ENCODE data around the gene LMNTD1. TPM values are rescaled to one million over a fixed set of nuclear protein-coding genes. Genes with fewer than 3 reads are reported as not detected.

Gene LMNTD1
- total and polyA plus RNA-seq, 3 experiments from 2014 or later, result not detected

GRCh38 chr12:25549120-25549519 lies 4.0 kb downstream of the LMNTD1 start:
- Histone ChIP-seq H3K36me3 (ENCODE audit: insufficient read depth, low read length) (no peaks in the 10 kb centered on the region), H3K4me1 (ENCODE audit: insufficient read depth, low read length) (no peaks in the 10 kb centered on the region), H3K27me3 (ENCODE audit: insufficient read depth, low read length, poor library complexity, severe bottlenecking) (no peaks in the 10 kb centered on the region), H3K9me3 (ENCODE audit: low read length) (no peaks in the 10 kb centered on the region), H3K4me3 (ENCODE audit: low read length) (no peak overlapping the region), H3K27ac (ENCODE audit: low read depth, low read length) (no peak overlapping the region)
- DNase-seq, result no peak
- H3K9me3 Mint-ChIP-seq, result peaks cover 0 to 3% (median 0%) of the 10 kb centered on the region in 5 donors
- H3K36me3 Mint-ChIP-seq, result no peaks in the 10 kb centered on the region
- H3K27ac Mint-ChIP-seq, result no peak overlapping the region
- peaks cover 4 to 13% of the 10 kb centered on the region in 2 donors for H3K27me3 Mint-ChIP-seq
- ChIA-PET CTCF (no interaction called here), POLR2A (no interaction called here)
- H3K4me3 Mint-ChIP-seq, result no peak overlapping the region
- no peaks in the 10 kb centered on the region for H3K4me1 Mint-ChIP-seq

DNA sequence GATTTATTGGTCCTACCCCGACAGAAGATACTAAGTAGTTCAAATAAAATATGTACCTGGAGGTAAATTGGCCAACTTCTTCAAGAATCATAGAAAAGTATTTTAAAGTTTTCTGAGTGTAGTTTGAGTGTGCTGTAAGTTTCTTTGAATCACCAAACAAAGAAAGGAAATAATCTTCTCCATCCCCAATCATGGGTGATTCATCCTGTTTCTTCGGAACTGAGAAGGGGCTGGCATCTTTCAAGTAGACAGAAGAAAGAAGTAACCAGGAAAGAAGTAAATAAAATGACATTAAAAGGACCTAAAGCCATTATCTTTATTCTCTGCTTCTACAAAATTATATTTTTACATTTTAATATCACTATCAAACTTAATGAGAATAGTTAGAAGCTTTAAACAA lies 6.8 kb downstream of the LMNTD1 start:
- Histone ChIP-seq H3K27me3 (ENCODE audit: insufficient read depth, low read length, poor library complexity, severe bottlenecking) (no peaks in the 10 kb centered on the region), H3K36me3 (ENCODE audit: insufficient read depth, low read length) (no peaks in the 10 kb centered on the region), H3K4me3 (ENCODE audit: low read length) (no peak overlapping the region), H3K9me3 (ENCODE audit: low read length) (no peaks in the 10 kb centered on the region), H3K4me1 (ENCODE audit: insufficient read depth, low read length) (no peaks in the 10 kb centered on the region), H3K27ac (ENCODE audit: low read depth, low read length) (no peak overlapping the region)
- Mint-ChIP-seq H3K27ac (no peak overlapping the region), H3K4me1 (no peaks in the 10 kb centered on the region), H3K27me3 (peaks cover 2 to 8% of the 10 kb centered on the region in 2 donors), H3K36me3 (no peaks in the 10 kb centered on the region), H3K4me3 (no peak overlapping the region), H3K9me3 (peaks cover 0 to 3% (median 0%) of the 10 kb centered on the region in 5 donors)
- POLR2A ChIA-PET, result no interaction called here
- DNase-seq, result no peak
- CTCF ChIA-PET, result no interaction called here

DNA sequence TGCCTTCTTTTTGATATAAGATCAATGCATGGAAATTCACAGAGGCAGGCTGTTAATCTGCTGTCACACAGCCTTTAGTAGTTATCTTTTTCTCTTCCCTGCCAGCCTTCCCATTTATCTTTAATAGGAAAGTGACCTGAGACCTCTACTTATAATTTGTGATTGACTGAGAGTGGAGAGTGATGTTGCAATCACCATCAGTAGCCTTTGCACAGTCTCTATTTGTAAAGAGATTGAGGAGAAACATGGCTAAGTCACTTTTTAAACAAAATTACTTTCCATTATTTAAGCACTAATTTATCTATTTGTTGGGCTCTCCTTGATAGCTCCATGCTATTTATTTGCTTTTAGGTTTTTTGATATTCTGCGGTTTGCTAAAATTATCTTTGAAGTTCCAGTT lies 19.9 kb downstream of the LMNTD1 start:
- H3K36me3 Mint-ChIP-seq, result peaks cover 0 to 3% (median 0%) of the 10 kb centered on the region in 3 donors
- H3K9me3 ChIP-seq (ENCODE audit: low read length), result no peaks in the 10 kb centered on the region
- peaks cover 0 to 21% of the 10 kb centered on the region in 2 donors for H3K27me3 Mint-ChIP-seq
- H3K27ac Mint-ChIP-seq, result no peak overlapping the region
- H3K27ac ChIP-seq (ENCODE audit: low read depth, low read length), result no peak overlapping the region
- no peak overlapping the region for H3K4me3 ChIP-seq (ENCODE audit: low read length)
- H3K4me1 Mint-ChIP-seq, result no peaks in the 10 kb centered on the region
- H3K36me3 ChIP-seq (ENCODE audit: insufficient read depth, low read length), result no peaks in the 10 kb centered on the region
- POLR2A ChIA-PET, result no interaction called here
- CTCF ChIA-PET, result no interaction called here
- no peak for DNase-seq
- peaks cover 0 to 7% (median 0%) of the 10 kb centered on the region in 5 donors for H3K9me3 Mint-ChIP-seq
- H3K4me3 Mint-ChIP-seq, result no peak overlapping the region
- no peaks in the 10 kb centered on the region for H3K27me3 ChIP-seq (ENCODE audit: insufficient read depth, low read length, poor library complexity, severe bottlenecking)
- H3K4me1 ChIP-seq (ENCODE audit: insufficient read depth, low read length), result no peaks in the 10 kb centered on the region

GRCh38 chr12:25531502-25532052 lies 21.5 kb downstream of the LMNTD1 start:
- CTCF ChIA-PET, result no interaction called here
- Mint-ChIP-seq H3K27me3 (peaks cover 0 to 21% of the 10 kb centered on the region in 2 donors), H3K4me3 (no peak overlapping the region), H3K36me3 (peaks cover 0 to 3% (median 0%) of the 10 kb centered on the region in 3 donors), H3K27ac (no peak overlapping the region), H3K9me3 (peaks cover 0 to 7% (median 0%) of the 10 kb centered on the region in 5 donors), H3K4me1 (no peaks in the 10 kb centered on the region)
- Histone ChIP-seq H3K9me3 (ENCODE audit: low read length) (no peaks in the 10 kb centered on the region), H3K36me3 (ENCODE audit: insufficient read depth, low read length) (no peaks in the 10 kb centered on the region), H3K4me3 (ENCODE audit: low read length) (no peak overlapping the region), H3K4me1 (ENCODE audit: insufficient read depth, low read length) (no peaks in the 10 kb centered on the region), H3K27ac (ENCODE audit: low read depth, low read length) (no peak overlapping the region), H3K27me3 (ENCODE audit: insufficient read depth, low read length, poor library complexity, severe bottlenecking) (no peaks in the 10 kb centered on the region)
- POLR2A ChIA-PET, result no interaction called here
- no peak for DNase-seq

DNA sequence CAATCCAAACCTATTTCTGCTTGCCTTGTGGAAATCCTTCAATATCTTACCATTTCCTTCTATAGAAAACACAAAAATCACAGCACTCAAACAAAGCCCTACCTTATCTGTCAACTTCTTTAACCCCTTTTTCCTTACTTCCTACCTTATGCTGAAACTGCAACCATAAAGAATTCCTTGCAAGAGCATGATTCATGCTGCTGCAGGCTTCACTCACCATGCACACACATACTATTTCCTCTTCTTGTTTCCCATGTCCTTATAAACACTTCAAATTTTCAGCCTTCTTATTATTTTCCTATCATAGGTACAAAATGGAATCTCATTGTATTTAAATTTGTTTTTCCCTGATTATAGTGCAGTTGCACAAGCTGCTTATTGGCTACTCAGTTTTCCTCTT lies 23.3 kb downstream of the LMNTD1 start:
- ChIA-PET CTCF (no interaction called here), POLR2A (no interaction called here)
- Histone ChIP-seq H3K9me3 (ENCODE audit: low read length) (no peaks in the 10 kb centered on the region), H3K4me1 (ENCODE audit: insufficient read depth, low read length) (no peaks in the 10 kb centered on the region), H3K4me3 (ENCODE audit: low read length) (no peak overlapping the region), H3K27ac (ENCODE audit: low read depth, low read length) (no peak overlapping the region), H3K27me3 (ENCODE audit: insufficient read depth, low read length, poor library complexity, severe bottlenecking) (no peaks in the 10 kb centered on the region), H3K36me3 (ENCODE audit: insufficient read depth, low read length) (no peaks in the 10 kb centered on the region)
- no peak for DNase-seq
- Mint-ChIP-seq H3K4me1 (no peaks in the 10 kb centered on the region), H3K36me3 (no peaks in the 10 kb centered on the region), H3K4me3 (no peak overlapping the region), H3K27me3 (peaks cover 0 to 13% of the 10 kb centered on the region in 2 donors), H3K27ac (no peak overlapping the region), H3K9me3 (peaks cover 0 to 2% (median 0%) of the 10 kb centered on the region in 5 donors)

GRCh38 chr12:25526778-25527177 lies 26.3 kb downstream of the LMNTD1 start:
- H3K36me3 Mint-ChIP-seq, result no peaks in the 10 kb centered on the region
- H3K4me3 Mint-ChIP-seq, result no peak overlapping the region
- H3K9me3 ChIP-seq (ENCODE audit: low read length), result no peaks in the 10 kb centered on the region
- H3K4me1 Mint-ChIP-seq, result no peaks in the 10 kb centered on the region
- H3K36me3 ChIP-seq (ENCODE audit: insufficient read depth, low read length), result no peaks in the 10 kb centered on the region
- no peaks in the 10 kb centered on the region for H3K27me3 ChIP-seq (ENCODE audit: insufficient read depth, low read length, poor library complexity, severe bottlenecking)
- no peaks in the 10 kb centered on the region for H3K9me3 Mint-ChIP-seq
- H3K27me3 Mint-ChIP-seq, result peaks cover 0 to 3% of the 10 kb centered on the region in 2 donors
- no peak overlapping the region for H3K4me3 ChIP-seq (ENCODE audit: low read length)
- POLR2A ChIA-PET, result no interaction called here
- H3K4me1 ChIP-seq (ENCODE audit: insufficient read depth, low read length), result no peaks in the 10 kb centered on the region
- DNase-seq, result no peak
- no peak overlapping the region for H3K27ac Mint-ChIP-seq
- H3K27ac ChIP-seq (ENCODE audit: low read depth, low read length), result no peak overlapping the region
- CTCF ChIA-PET, result no interaction called here

DNA sequence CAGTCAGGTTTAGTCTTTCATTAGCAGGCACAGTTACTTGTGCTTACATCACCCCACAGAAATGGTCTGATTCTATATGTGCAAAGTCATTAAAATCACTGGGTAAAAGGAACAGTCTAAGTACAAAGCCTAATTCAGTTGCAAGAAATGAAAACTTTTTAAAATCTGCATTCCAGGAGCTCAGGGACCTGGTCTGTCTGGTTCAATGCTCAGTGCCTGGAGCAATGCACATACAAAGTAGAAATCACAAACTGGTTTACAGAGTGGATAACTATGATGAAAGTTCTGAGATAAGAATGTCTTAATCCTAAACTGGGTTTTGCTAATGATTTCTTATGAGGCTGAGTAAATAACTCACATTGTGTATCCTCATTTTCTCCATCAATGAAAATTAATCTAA lies 28.7 kb downstream of the LMNTD1 start:
- no peaks in the 10 kb centered on the region for H3K4me1 ChIP-seq (ENCODE audit: insufficient read depth, low read length)
- no peak overlapping the region for H3K27ac ChIP-seq (ENCODE audit: low read depth, low read length)
- no peaks in the 10 kb centered on the region for H3K4me1 Mint-ChIP-seq
- no peaks in the 10 kb centered on the region for H3K36me3 Mint-ChIP-seq
- H3K27ac Mint-ChIP-seq, result no peak overlapping the region
- CTCF ChIA-PET, result no interaction called here
- H3K27me3 ChIP-seq (ENCODE audit: insufficient read depth, low read length, poor library complexity, severe bottlenecking), result no peaks in the 10 kb centered on the region
- H3K9me3 ChIP-seq (ENCODE audit: low read length), result no peaks in the 10 kb centered on the region
- peaks cover 2 to 3% of the 10 kb centered on the region in 2 donors for H3K27me3 Mint-ChIP-seq
- no peak for DNase-seq
- no peak overlapping the region for H3K4me3 ChIP-seq (ENCODE audit: low read length)
- POLR2A ChIA-PET, result no interaction called here
- peaks cover 0 to 2% (median 0%) of the 10 kb centered on the region in 5 donors for H3K9me3 Mint-ChIP-seq
- no peaks in the 10 kb centered on the region for H3K36me3 ChIP-seq (ENCODE audit: insufficient read depth, low read length)
- H3K4me3 Mint-ChIP-seq, result no peak overlapping the region

DNA sequence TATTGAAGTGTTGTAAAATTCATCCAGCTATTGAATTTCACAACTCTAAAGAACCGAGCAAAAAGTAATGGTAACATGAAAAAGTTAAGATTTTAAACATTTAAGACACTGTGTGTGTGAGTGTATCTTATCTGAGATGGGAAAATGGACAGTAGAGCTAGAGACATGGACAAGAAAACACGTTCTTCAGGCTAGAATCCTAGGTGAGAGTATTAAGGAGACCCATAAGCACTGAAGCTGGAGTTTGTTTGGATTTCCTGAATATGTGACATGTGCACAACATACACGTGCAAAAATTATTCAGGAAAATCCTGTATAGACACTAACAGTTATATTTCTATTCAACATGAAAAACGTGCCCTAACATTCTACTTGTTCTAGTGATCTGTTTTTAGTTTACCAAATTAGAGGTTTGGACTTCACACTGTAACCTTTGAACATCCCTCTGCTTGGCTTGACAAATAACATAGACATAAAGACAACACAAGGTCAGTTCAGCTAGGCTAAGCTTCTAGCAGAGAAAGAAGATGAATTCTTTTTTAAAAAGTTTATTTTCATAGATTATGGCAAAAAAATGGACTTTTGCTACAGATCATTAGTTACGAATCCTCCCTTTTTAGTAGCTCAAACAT lies 31.3 kb downstream of the LMNTD1 start:
- Mint-ChIP-seq H3K27ac (no peak overlapping the region), H3K36me3 (no peaks in the 10 kb centered on the region), H3K9me3 (peaks cover 0 to 3% (median 0%) of the 10 kb centered on the region in 5 donors), H3K4me1 (peaks cover 0 to 3% (median 0%) of the 10 kb centered on the region in 3 donors), H3K27me3 (peaks cover 2 to 7% of the 10 kb centered on the region in 2 donors), H3K4me3 (no peak overlapping the region)
- no peak for DNase-seq
- Histone ChIP-seq H3K27me3 (ENCODE audit: insufficient read depth, low read length, poor library complexity, severe bottlenecking) (no peaks in the 10 kb centered on the region), H3K4me3 (ENCODE audit: low read length) (no peak overlapping the region), H3K27ac (ENCODE audit: low read depth, low read length) (no peak overlapping the region), H3K4me1 (ENCODE audit: insufficient read depth, low read length) (no peaks in the 10 kb centered on the region), H3K9me3 (ENCODE audit: low read length) (no peaks in the 10 kb centered on the region), H3K36me3 (ENCODE audit: insufficient read depth, low read length) (no peaks in the 10 kb centered on the region)
- ChIA-PET POLR2A (no interaction called here), CTCF (no interaction called here)

Data from CD8-positive, alpha-beta memory T cell (primary cell).